GM12874 (cell line): Measurements from ENCODE around the gene LGI2.

Source experiments
- TF ChIP-seq, protein P1 (sequence below): IDR thresholded peaks from 2 replicates; pipeline ENCODE4 v1.5.1; 2011; ENCODE audit warnings: low read depth, mild to moderate bottlenecking, control low read depth, low read length, moderate library complexity; ENCODE audit not compliant: insufficient read depth

The LGI2 gene

GRCh38 chr4:25033526-25033925, 2.8 kb upstream of the LGI2 start:
- TF ChIP-seq, protein P1, sequence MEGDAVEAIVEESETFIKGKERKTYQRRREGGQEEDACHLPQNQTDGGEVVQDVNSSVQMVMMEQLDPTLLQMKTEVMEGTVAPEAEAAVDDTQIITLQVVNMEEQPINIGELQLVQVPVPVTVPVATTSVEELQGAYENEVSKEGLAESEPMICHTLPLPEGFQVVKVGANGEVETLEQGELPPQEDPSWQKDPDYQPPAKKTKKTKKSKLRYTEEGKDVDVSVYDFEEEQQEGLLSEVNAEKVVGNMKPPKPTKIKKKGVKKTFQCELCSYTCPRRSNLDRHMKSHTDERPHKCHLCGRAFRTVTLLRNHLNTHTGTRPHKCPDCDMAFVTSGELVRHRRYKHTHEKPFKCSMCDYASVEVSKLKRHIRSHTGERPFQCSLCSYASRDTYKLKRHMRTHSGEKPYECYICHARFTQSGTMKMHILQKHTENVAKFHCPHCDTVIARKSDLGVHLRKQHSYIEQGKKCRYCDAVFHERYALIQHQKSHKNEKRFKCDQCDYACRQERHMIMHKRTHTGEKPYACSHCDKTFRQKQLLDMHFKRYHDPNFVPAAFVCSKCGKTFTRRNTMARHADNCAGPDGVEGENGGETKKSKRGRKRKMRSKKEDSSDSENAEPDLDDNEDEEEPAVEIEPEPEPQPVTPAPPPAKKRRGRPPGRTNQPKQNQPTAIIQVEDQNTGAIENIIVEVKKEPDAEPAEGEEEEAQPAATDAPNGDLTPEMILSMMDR: no peak

GRCh38 chr4:25032126-25032525, 1.4 kb upstream of the LGI2 start:
- TF ChIP-seq, protein P1: no peak

GRCh38 chr4:25031077-25031621, 403 bp upstream of the LGI2 start:
- TF ChIP-seq, protein P1: no peak

DNA sequence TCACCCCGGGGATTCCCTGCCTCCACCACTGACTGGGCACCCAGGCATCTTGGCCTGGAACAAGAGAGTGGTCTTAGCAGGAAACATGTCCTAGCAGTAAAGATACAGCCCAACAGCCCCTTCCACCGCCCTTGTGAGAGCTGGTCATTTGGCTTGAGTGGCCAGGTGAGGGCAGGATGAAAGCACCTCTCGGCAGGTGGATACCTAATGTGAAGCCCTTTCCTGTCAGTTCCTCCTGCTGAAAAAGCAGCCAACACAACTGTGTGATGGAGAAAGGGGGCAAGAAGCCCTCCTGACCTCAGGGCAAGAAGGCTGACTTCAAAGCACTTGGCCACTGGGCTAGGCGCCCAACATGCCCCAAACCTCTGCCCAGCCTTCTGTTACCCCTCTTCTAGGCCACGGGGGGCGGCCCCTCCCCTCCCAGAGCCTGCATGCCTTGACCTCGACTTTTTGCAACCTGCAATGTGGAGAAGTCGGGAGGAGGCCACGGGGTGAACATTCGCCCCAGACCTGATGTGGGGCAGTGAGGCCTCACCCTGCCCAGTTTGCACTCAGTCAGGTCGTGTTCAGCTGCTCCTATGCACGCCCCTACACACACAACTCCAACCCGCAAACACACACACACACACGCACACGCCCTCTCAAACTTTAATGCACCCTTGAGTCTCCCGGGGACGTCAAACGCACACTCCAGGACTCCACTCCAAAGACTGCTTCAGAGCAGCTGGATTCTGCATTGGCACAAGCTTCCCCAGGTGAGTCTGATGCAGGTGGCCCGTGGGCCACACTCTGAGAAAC, 1.1 kb downstream of the LGI2 start:
- TF ChIP-seq, protein P1: no peak

DNA sequence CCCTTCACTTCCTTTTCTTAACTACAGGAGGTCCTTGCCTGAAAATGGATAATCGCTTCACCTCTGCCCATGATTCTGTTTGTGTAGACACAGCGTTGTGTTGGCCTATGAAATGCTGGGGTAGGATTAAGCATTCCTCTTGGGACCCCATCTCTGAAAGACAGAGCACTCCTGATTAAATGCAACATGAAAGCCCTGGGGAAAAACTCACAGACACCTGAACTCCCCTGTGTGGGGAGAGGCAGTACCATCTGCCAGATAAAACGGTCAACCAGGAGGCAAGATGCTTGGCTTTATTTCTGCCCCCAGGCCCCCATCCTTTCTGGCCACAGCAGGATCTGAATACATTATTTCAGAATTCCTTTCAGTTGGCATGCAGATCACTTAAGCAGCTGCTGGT, 1.9 kb downstream of the LGI2 start:
- TF ChIP-seq, protein P1: no peak

DNA sequence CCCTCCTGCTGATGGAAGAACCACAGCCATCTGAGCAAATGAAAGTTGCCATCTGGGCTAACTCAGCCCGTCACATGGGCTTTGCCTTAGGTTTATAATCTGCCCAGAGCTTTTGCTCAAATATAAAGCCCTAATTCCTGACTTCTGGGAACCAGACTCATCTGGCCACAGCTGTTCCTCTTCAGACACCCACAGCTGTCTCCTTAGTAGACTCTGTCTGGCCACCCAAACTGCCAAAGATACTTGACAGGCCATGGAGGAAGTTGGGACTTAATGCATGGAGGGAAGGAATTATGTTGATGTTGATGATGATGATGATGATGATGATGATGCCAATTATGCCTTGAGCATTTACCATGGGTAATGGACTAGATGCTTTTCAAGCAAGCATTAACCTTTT, 8.0 kb downstream of the LGI2 start:
- TF ChIP-seq, protein P1: no peak

GRCh38 chr4:25021216-25021615, 9.5 kb downstream of the LGI2 start:
- TF ChIP-seq, protein P1: no peak
